Bronchial epithelial cell (primary cell): Measurements from ENCODE around the gene RNU6-1. TPM values are rescaled to one million over a fixed set of nuclear protein-coding genes. Genes with fewer than 3 reads are reported as not detected.

Source experiments
- DNase-seq: peaks from one replicate; pipeline ENCODE4 v3.0.0-alpha.2; 2010; ENCODE audit warnings: low read depth
- FAIRE-seq: peaks from 2 replicates; lab custom pipeline; 2011; peaks lifted over from hg19 to GRCh38; lab: Jason Lieb, UNC
- H3K27me3 ChIP-seq: 2 replicates; pipeline ENCODE4 v1.5.1; 2011; ENCODE audit warnings: low read length; ENCODE audit not compliant: control insufficient read depth, insufficient read depth
- H3K36me3 ChIP-seq: 2 replicates; pipeline ENCODE4 v1.5.1; 2011; ENCODE audit warnings: low read length; ENCODE audit not compliant: control insufficient read depth, insufficient read depth
- H3K4me3 ChIP-seq: 2 replicates; pipeline ENCODE4 v1.5.1; 2011; ENCODE audit warnings: mild to moderate bottlenecking, low read depth, low read length, control low read depth
- total RNA-seq: library from RNA; depleted of rRNA; stranded (reverse); fragments of >200 nt; gene quantifications from 2 replicates; pipeline ENCODE4 v1.2.1, GENCODE V29; 2014
- TF ChIP-seq, protein P1 (sequence below): IDR thresholded peaks from 2 replicates; pipeline ENCODE4 v1.5.1; 2011; ENCODE audit warnings: mild to moderate bottlenecking, moderate library complexity, low read length, control low read depth, inconsistent platforms; ENCODE audit not compliant: insufficient read depth, severe bottlenecking

Gene RNU6-1
- total RNA-seq, 1 donor from 2014 or later, result not detected

DNA sequence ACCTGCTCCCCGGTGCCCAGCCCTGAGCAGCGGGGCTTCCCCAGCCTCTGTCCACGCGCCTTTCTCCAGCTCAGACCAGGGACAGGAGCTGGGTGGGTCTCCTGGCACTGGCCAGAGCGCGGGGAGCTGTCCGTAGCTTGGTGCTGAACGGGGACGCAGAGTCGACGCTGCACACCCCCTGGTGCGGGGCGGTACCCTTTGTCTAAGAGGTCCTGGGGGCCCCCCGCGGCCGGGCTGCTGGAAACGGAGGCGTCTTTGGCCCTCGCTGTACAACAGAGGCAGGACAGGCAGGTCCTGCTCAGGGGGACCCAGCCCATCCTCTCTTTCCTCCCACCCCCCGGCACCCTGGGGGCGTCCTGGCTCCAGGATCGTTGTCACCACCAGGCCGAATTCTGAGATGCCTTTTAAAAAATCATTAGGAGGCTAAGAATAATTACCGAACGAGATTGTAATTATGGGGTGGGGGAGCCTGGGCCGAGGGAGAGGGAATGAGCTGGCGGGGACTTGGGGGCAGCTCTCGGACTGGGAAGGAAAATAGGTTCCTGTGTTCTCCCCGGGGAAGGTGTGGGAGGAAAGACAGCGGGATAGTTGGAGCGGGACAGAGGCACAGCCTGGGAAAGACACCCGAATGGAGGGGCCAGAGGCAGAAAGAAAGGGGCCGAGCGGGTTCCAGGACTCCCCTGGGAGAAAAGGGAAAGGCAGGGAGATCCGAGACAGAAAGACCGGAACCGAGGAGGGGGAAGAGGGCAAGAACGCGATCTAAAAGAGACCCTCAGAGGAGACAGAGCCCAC is 18.7 kb downstream of the RNU6-1 start:
- no peak overlapping the region for H3K4me3 ChIP-seq
- no peaks in the 10 kb centered on the region for H3K36me3 ChIP-seq
- peaks cover 64% of the 10 kb centered on the region for H3K27me3 ChIP-seq
- FAIRE-seq, result no peak
- TF ChIP-seq, protein P1, sequence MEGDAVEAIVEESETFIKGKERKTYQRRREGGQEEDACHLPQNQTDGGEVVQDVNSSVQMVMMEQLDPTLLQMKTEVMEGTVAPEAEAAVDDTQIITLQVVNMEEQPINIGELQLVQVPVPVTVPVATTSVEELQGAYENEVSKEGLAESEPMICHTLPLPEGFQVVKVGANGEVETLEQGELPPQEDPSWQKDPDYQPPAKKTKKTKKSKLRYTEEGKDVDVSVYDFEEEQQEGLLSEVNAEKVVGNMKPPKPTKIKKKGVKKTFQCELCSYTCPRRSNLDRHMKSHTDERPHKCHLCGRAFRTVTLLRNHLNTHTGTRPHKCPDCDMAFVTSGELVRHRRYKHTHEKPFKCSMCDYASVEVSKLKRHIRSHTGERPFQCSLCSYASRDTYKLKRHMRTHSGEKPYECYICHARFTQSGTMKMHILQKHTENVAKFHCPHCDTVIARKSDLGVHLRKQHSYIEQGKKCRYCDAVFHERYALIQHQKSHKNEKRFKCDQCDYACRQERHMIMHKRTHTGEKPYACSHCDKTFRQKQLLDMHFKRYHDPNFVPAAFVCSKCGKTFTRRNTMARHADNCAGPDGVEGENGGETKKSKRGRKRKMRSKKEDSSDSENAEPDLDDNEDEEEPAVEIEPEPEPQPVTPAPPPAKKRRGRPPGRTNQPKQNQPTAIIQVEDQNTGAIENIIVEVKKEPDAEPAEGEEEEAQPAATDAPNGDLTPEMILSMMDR, result no peak
- DNase-seq, result no peak

DNA sequence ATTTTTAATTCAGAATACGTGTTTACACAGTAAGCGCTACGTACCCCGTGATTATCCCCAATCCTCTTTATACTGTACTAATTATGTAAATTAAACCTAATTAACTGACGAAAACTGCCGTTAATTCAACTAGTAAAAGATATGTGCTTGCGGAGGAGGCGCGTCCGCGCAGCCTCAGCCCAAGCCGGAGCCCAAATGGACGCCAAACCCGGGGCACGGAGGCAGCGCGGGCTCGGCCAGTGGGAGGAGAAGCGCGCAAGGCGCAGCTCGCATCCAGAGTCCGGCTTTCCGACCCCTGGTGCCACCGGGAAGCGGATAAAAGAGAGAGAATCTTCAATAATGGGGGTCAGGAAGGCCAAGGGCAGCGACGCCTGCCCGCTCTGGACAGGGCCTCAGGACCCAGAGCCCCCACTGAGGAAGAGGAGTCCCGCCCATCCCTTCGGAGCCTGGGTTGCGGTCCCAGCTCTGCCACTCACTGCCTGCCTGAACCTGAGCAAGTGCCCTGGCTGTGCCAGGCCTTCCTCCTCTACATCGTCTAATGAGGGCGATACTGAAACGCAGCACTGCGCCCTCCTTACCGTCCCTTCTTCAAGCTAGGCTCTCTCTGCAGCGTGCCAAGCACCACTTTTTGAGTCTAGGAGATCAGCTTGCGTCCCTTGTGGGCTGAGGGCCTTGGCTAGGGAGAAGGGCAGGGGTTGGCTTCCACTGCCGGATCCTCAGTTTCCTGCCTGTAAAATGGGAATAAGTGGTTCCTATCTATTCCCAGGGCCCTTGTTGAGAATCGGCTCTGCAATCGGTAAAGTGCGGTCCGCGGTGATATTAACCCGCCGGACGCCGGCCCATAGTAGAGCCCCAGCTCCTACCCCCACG is 19.5 kb downstream of the RNU6-1 start:
- FAIRE-seq (no peak), DNase-seq (no peak)
- no peak overlapping the region for H3K4me3 ChIP-seq
- peaks cover 56% of the 10 kb centered on the region for H3K27me3 ChIP-seq
- TF ChIP-seq, protein P1, result no peak
- H3K36me3 ChIP-seq, result no peaks in the 10 kb centered on the region

DNA sequence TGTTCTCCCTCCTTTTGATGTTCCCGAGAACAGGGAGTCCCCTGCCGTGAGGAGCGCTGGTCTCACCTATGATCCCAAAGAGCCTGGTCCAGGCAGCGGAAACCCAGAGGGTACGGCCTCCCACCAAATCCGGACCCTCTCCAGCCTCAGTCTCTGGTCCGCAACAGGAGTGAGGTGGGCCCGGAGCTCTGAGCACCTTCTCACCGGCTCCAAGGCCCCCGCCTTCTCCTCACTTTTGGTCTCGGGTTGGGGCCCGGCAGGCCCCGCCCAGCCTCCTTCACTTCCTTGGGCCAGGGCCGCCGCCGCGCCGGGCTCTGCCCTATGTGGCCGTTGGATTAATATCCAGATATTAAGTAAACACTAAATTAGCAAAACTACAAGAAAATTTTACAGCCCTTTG is 20.2 kb downstream of the RNU6-1 start:
- FAIRE-seq, result no peak

DNA sequence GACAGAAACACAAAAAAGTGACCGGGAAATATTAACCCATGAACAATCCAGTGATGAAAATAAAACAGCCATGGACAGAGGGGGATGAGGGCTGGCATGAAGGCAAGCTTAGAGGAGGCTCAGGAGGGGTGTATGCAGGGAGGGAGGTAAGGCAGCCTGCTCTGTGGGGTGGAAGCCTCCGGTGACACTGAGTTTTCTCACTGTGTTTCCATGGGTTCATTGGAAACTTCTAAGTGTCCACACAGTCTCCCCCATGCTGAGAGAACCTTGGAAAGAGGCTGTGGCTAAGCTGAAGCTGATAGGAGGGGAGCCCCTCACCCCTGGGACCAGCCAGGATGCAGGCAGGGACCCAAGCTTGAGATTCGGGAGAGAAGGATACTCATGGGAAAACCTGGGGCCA is 21.4 kb downstream of the RNU6-1 start:
- no peak overlapping the region for H3K4me3 ChIP-seq
- TF ChIP-seq, protein P1, result no peak
- peaks cover 39% of the 10 kb centered on the region for H3K27me3 ChIP-seq
- FAIRE-seq, result no peak
- no peak for DNase-seq
- H3K36me3 ChIP-seq, result no peaks in the 10 kb centered on the region

More for the DNA sequence above, 20.2 kb downstream of the RNU6-1 start:
- Histone ChIP-seq H3K36me3 (no peaks in the 10 kb centered on the region), H3K27me3 (peaks cover 51% of the 10 kb centered on the region), H3K4me3 (no peak overlapping the region)
- DNase-seq, result no peak
- TF ChIP-seq, protein P1, result no peak

DNA sequence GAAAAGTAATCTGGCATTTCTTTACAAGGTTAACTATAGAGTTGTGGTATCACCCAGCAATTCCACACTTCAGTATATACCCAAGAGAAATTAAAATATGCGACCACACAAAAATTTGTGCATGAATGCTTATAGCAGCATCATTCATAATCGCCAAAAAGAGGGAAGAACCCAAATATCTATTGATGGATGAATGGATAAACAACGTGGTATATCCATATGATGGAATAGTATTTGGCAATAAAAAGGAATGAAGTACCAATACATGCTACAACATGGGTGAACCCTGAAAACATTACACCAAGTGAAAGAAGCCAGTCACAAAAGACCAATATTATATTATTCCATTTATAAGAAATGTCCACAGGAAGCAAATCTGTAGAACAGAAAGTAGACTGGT is 23.2 kb downstream of the RNU6-1 start:
- Histone ChIP-seq H3K4me3 (no peak overlapping the region), H3K36me3 (no peaks in the 10 kb centered on the region), H3K27me3 (peaks cover 28% of the 10 kb centered on the region)
- FAIRE-seq (no peak), DNase-seq (no peak)
- TF ChIP-seq, protein P1, result no peak
